GM18907 (cell line): ENCODE measurements around the gene LAMB1.
"Not testable (repeated sequence)": the region's sequence is repeated elsewhere in the genome, so short reads cannot be mapped to it uniquely, and the experiment has no call there.

Source experiments
- ATAC-seq: cut with Tn5 transposase; IDR thresholded peaks from one replicate; pipeline ENCODE4 v1.9.1; 2021; ENCODE audit warnings: mild to moderate bottlenecking, moderate library complexity; ENCODE audit not compliant: unreplicated experiment

The LAMB1 gene

DNA sequence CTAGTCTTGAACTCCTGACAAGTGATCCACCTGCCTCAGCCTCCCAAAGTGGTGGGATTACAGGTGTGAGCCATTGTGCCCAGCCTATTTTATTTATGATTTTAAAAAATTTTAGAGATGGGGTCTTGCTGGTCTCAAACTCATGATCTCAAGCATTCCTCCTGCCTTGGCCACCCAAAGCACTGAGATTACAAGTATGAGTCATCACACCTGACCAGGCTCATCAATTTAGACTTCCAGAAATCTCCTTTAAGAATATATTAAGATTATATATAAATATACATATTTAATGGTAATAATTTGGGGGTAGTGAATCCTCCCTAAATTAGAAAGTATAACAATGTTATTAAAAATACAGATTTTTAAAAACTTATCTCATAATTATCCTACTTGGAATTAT is 29.1 kb downstream of the LAMB1 start:
- ATAC-seq = no peak

DNA sequence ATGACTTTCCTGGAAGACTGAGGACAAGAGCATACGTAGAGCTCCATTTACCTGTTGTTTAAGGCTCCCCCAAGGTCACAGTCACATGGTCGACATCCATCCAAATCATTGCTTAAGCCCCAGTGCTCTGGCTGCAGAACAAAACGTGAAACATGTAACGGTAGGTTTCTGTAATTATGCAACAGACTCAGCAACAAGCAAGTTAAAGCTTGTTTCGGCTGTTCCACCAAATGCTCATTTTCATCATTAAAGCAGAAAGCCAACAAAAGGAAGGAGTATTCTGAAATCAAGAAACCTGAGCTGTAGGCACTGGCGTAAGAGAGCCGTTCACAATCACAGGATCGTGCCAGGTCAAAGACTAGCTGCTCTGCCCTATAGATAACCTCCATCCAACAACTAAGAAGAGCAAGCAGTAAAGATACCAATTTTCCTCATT is 30.0 kb downstream of the LAMB1 start:
- ATAC-seq = no peak

DNA sequence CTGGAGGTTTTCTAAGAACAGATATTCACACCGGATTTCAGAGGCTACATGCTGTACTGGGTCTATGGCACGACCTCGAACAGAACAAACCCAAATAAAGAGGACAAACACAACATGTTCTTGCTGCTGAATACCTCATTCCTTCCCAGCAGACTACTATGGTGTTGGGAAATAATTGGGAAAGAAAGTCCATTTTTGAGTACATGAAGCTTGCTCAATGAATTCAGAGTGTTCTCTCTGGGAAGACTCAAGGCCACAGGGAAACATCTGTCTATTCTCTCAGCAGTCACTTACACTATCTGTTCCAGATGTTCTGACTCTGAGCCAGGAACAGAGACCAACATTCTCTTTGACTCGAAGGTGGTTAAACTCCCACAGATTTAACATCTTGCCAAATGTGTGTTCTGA is 30.9 kb downstream of the LAMB1 start:
- ATAC-seq = no peak

DNA sequence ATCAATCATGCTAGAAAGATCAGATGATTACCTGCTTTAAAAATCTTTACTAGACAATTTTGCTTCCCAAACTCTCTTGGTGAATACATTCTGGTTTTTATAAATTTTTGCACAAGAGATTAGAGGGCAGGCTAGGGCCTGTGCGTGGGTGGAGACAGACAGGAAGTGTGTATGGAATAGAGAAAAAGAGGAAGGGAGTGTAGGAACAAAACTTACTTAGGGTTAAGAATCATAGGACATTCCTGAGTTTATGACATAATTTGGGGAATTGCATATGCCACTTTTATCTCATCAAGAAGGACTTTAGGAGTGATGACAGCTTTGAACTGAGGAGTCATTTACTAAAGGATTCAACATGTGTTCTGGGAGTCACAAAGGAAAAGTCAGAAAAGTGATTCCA is 31.3 kb downstream of the LAMB1 start:
- no peak for ATAC-seq

DNA sequence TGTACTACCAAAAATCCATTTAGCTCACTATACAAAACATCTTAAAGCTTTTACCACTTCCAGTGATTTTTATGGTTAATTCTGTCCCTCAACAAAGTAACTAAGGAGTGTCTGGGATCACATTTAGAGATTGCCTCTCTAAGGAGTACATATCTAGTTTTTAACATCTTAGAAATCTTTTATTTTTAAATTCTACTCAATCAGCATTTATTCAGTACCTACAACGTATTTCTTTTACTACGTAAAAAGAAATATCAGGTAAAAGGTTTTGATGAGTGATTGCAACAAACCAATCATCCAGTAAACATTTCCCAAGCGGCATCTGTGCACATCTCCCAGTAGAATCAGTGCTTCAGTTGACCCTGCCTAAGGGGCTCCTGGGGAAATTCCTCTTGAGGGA is 31.9 kb downstream of the LAMB1 start:
- ATAC-seq = no peak

DNA sequence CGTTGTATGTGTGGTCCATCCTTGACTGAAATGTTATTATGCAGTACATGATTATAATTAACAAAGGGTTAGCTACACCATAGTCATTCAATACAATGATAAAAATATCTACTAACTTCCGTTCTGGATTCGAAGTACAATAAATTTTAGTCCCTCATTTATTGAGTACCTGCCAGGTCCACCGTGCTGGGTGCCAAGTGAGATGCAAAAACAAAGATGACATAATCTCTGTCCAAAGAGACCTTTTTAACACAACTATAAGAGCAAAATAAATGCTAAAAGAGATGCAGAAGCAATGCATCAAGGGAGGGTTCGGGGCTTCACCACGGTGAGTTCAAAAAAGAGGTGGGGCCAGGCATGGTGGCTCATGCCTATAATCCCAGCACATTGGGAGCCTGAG is 33.1 kb downstream of the LAMB1 start:
- ATAC-seq = no peak

DNA sequence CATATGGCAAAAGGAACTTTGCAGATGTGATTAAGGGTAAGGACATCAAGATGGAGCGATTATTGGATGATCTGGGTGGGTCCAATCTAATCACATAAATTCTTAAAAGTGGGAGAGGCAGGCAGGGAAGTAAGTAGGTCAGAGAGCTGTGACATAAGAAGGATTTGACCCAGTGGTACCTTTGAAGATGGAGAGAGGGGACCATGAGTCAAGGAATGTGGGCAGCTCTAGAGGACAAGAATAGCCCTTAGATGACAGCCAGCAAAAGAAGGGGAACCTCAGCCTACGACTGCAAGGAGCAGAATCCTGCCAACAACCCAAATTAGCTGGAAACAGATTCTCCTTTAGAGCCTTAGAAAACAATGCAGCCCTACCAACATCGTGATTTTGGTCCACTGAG is 34.5 kb downstream of the LAMB1 start:
- ATAC-seq = no peak

DNA sequence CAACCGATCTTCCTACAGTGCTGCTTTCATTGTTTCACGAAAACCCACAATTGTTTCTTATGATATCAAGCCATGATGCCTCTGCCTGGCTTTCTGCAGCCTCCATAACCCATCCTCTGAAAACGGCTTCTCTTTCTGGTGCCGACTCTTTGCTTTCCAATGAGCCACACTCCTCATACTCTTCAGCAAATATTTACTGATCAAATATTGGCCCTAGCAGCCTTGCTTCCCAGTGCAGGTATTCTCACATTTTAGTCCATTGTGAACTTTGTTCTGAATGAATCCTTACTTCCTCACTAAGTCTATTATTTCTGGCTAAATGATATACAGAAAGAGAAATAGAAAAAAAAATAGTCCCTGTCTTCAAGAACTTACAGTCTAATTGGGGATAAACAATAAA is 35.5 kb downstream of the LAMB1 start:
- no peak for ATAC-seq

DNA sequence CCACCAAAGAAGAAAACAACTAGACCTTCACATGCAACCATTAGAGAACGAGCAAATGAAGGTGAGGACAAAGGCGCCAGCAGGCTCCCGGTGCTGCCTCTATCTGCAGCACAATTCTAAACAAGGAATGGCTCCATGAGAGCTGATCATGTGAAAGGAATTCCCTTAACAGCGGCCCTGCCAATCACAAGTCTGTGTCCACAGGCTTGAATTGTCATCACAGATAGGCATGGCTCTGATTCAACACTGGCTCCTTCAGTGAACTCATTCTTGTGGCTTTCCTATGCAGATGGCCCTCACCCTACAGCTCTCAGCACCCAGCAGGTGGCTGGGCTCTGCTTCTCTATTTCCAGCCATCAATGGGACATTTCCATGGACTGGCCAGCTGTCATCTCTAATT is 36.2 kb downstream of the LAMB1 start:
- ATAC-seq = no peak

DNA sequence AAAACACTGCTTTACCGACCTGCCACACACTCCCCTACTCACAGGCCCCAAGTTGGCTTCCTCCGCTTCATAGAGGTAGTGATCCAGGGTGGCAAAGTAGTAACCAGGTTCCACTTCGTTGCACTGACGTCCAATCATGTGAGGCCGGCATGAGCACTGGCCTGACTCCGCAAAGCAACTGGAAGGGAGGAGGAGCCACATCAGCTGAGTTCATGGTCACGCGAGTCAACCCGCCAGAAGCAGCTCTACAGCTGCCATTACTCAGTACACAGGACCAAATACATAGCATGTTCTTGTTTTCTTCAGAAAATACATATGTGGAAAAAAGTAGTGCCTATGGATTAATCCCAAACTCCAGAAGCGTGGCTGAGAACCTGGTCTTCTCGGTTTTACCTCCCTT is 38.5 kb downstream of the LAMB1 start:
- no peak for ATAC-seq

DNA sequence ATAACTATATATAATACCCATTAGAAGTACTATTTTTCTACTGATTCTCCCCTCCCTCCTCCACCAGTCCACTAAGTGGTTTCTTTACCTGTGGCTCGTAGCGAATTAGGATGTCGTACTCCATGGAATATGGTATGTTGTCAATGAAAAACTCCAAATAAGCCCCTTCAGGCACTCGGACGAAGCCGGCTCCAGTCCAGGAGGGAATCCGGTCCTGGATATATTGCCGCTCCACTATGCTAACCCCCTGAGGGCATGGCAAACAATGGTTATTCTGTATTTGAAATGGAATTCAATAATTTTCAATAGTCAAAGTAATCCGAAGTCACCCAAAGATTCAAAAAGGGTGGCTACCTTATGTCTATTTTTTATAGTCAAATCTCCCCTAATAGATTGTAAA is 40.1 kb downstream of the LAMB1 start:
- no peak for ATAC-seq

DNA sequence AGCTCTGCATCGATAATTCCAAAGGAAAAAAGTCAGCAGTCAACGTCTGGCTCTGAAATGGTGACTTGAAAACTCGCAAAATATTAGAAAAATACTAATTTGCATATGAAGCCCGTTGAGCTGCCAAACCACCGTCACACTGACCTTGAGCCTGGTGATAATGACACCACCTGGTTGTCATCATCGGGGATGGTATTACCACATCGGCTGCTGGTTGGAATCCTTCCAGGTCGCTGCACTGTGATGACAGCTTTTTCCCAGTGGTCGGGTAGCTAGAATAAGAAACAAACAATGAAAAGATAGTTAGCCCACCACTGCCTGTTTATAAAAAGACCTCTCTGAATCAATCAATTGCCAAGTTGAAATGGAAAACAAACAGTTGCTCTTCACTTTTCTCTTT is 41.6 kb downstream of the LAMB1 start:
- no peak for ATAC-seq

DNA sequence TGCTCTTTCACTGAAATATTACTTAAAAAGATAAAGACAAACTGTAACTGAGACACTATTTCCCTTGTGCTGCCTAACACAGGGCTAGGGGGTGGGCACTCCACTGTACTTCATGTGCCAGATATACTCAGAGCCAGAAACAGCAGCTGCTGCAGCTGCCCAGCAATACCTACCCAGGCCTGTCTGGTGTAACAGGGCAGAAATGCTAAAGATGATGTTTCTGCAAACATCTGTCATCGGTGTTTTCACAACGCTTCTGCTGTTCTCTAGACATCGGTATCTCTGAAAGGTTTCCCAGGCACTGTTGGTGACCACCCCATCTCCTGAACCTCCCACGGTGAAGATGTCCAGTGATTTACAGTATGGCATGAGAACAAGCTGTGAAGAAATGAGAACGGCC is 42.7 kb downstream of the LAMB1 start:
- ATAC-seq = no peak

DNA sequence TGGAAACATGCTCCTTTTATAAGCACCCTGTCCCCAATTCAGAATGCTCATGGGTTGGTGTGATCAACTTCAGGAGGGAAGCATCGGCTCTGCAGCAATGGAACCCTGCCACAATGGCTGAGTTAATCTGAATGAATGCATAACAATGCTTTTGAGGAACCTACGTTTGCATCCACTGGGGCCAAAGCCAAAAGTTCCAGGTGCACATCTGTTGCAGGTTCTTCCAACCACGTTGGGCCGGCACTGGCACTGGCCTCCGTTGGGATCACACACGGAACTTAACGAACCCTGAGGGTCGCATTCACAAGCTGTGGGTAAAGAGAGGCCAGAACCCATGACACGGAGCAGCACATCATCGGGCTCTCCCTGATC is 43.4 kb downstream of the LAMB1 start:
- ATAC-seq = no peak

DNA sequence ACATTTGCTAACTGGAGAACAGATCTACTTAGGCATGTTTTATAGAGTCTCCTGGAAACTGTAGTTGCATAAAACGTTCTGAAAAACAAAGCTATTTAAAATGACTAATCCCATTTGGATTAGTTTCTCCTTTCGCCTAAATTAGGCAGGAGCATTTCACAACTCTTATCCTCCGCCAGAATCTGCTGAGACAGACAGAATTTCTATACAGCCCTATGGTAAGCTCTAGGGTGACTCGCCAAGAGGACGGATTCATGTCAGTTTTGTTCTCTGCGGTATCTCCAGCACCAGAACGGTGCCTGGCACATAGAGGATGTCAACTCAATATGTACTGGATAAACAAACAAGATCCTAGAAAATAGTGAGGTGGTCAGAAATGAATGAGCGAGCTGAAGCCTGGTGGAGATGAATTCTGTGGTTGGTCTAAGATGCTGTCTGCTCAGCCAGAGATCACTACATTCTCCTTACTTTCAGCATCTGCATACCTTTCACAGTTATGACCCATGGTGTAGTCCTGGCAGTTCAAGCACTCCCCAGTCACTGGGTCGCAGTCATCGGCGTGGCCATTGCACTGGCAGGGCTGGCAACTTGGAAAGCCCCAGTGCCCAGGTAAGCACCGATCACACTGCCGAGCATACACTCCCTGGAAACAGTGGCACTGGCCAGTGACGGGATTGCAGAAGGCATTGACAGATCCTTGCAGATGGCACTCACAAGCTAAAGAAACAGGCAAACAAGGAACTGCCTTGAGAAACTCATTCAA is 44.0 kb downstream of the LAMB1 start:
- no peak for ATAC-seq

DNA sequence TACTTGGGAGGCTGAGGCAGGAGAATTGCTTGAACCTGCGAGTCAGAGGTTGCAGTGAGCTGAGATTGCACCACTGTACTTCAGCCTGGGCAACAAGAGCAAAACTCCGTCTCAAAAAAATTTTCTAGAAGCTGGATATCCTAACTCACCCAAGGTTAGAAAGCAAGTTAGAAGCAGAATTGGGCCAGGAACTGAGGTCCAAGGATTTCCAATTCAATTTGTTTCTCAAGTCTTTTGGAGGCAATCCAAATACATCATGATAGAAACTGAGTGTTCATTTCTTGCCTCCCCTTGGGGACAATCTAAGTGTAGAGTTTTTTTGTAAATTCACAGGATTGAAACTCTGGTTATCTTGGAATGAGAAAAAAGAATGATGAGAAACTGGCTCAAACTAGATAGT is 45.5 kb downstream of the LAMB1 start:
- no peak for ATAC-seq

DNA sequence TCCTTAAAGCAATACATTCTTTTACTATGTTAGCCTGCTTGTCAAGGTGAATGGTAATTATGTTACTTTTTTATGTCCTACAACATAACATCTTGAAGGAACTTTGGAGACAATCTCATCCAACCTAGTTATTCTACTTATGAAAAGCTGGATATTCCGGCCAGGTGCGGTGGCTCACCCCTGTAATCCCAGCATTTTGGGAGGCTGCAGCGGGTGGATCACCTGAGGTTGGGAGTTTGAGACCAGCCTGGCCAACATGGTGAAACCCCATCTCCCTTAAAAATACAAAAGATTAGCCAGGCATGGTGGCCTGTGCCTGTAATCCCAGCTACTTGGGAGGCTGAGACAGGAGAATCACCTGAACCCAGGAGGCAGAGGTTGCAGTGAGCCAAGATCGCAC is 46.0 kb downstream of the LAMB1 start:
- not testable (repeated sequence) for ATAC-seq

DNA sequence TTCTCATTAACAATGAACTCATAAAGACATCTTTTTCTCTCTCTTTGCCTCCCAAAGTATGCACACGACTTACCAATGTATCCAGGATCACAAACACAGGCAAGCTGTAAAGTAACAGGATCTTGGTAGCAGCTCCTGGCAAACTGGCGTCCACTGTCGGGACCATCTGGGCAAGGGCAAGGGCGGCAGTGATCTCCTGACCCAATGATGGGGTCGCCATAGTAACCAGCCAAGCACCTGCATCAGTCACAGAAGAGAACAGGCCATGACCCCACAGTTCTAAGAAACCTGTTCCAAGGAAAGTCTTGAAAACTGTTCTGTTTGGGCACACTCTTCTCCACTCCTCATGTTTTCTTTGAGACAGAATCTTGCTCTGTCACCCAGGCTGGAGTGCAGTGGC is 47.6 kb downstream of the LAMB1 start:
- ATAC-seq = no peak

DNA sequence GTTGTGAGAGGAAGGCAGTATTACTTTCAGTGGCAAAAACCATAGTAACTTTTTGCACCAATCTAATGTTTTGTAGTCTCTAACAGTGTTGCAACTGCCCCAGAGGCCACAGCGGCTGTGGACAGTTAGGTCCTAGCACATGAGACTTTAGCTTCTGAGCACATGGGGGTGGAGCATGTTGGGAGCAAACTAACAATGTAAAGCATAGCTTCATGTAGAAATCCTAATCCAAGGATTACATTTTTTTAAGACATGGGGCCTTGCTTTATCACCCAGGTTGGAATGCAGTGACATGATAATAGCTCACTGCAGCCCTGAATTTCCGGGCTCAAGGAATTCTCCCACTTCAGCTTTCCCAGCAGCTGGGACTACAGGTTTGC is 49.0 kb downstream of the LAMB1 start:
- ATAC-seq = no peak

DNA sequence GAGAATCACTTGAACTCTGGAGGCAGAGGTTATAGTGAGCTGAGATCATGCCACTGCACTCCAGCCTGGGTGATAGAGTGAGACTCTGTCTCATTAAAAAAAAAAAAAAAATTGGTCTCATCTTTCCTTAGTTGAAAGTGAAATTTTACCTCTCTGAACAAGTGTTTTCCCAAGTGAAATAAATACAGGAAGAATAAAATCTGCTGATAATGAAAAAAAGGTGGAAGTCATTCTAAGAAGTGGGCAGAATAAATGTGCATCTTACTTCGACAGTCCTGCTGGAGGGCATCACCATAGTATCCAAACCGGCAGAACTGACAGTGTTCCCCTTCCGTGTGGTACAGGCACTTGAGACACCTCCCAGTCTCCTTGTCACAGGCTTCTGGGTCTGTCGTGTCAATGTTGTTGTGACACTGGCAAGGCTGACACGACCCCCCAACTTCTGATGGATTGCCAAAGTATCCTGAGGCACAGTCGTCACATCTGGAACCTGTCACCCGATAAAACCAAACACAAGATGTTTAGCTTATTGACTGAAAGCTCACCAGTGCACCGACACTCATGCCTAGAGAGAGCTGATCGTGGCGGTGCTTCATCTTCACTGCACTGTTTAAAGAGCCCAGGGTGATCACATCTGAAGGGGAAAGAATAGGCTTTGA is 49.6 kb downstream of the LAMB1 start:
- no peak for ATAC-seq

DNA sequence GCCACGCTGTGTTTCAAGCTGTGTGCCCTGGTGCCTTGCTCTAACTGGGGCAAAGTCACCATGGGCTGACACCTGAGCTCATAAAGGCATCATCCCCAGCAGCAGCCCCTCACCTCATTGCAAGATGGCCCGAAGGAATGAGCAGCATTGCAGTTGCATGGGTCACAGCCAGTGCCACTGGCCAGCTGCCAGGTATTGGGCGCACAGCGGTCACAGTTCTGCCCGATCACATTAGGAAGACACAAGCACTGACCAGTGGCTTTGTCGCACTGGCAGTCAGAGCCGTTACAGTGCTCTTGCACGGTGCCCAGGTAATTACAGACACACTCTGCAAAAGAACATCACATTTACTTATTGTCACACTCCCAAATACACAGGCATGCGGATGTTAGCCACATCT is 51.1 kb downstream of the LAMB1 start:
- no peak for ATAC-seq

DNA sequence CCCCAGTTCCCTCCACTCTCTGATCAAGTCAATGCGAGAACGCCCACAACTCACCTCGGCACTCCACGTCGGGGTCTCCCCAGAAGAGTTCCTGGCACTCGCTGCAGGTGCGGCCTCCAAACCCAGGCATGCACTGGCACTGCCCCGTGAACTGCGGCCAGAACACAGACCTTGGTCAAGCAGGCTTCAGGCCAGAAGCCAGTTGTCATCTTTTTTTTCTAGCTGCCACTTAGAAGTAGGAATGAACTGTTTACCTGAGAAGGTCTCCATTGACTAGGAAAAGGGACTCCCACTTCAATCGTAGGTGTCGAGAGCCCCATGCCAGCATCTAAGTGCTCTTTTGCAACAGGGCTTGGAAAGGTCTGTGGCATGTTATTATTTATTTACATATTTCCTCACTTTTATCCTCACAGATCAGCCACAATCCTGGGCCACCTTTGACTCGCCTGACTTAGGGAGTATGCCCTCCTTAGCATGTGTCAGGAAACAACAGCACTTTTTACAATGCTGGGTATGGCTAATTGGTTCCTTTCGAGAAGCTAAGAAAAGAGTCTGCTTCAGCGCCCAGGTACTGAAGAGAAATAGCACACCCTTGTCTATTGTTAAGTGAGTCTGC is 51.7 kb downstream of the LAMB1 start:
- ATAC-seq = no peak
